ENCODE measurements around the gene TRDMT1.

The TRDMT1 gene

GRCh38 chr10:17100586-17100985, 100.9 kb downstream of the TRDMT1 start:
- in situ Hi-C loops (cut with MboI; ENCODE audit: low sequenced_read_pairs, unreplicated experiment) = no loop called here
- DNase-seq (ENCODE audit: low spot score) = no peak
- TF ChIP-seq CTCF (IDR thresholded peaks at IDR 0.05; ENCODE audit: borderline replicate concordance, control extremely low read depth, extremely low read depth, insufficient read depth, missing control alignments) = no peak

DNA sequence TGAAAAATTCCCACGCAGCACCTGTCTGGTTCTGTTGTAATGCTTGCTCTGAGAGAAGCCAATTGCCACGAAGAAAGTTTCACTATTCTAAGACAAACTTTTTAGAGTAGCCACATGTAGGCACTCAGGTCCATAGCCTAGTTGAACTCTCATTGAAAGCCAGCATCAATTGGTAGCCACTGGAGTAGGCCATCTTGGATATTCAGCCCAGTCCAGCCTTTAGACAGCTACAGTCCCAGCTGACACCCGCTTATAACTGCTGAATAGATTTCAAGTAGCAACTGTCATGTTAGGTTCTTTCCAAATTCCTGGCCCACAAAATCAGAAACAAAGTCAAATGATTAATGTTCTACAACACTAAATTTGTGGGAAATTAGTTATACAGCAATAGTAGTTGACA, 103.5 kb downstream of the TRDMT1 start:
- no peak for TF ChIP-seq CTCF (IDR thresholded peaks at IDR 0.05; ENCODE audit: borderline replicate concordance, control extremely low read depth, extremely low read depth, insufficient read depth, missing control alignments)
- in situ Hi-C loops (cut with MboI; ENCODE audit: low sequenced_read_pairs, unreplicated experiment) = no loop called here
- DNase-seq (ENCODE audit: low spot score) = no peak
